ENCODE results near the gene RAN.

The RAN gene

DNA sequence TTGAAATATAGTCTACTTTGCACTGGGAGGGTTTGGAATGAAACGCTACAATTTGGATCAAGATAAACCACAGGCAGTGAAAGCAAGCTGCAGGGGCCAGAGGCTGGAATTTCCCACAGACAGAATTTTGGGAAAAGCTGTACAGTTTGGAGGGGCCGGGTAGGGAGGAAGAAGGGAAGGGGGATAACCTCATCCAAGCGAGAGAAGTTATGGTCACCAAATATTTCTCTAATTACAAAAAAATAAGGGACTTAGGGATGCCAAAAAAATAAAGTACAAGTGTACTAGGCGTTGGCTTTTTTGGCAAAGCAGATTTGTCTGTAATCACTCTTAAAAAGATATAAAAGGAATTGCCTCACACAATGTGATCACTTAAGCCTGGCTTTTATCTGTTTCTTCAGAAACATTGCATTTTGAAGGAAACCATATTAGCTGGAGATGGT is 50.7 kb downstream of the RAN start:
- no peak overlapping the region for H3K27ac ChIP-seq
- TF ChIP-seq, protein P1, sequence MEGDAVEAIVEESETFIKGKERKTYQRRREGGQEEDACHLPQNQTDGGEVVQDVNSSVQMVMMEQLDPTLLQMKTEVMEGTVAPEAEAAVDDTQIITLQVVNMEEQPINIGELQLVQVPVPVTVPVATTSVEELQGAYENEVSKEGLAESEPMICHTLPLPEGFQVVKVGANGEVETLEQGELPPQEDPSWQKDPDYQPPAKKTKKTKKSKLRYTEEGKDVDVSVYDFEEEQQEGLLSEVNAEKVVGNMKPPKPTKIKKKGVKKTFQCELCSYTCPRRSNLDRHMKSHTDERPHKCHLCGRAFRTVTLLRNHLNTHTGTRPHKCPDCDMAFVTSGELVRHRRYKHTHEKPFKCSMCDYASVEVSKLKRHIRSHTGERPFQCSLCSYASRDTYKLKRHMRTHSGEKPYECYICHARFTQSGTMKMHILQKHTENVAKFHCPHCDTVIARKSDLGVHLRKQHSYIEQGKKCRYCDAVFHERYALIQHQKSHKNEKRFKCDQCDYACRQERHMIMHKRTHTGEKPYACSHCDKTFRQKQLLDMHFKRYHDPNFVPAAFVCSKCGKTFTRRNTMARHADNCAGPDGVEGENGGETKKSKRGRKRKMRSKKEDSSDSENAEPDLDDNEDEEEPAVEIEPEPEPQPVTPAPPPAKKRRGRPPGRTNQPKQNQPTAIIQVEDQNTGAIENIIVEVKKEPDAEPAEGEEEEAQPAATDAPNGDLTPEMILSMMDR (conservative IDR thresholded peaks at IDR 0.05) = no peak
- no peak for TF ChIP-seq ZFX (IDR thresholded peaks at IDR 0.05)

DNA sequence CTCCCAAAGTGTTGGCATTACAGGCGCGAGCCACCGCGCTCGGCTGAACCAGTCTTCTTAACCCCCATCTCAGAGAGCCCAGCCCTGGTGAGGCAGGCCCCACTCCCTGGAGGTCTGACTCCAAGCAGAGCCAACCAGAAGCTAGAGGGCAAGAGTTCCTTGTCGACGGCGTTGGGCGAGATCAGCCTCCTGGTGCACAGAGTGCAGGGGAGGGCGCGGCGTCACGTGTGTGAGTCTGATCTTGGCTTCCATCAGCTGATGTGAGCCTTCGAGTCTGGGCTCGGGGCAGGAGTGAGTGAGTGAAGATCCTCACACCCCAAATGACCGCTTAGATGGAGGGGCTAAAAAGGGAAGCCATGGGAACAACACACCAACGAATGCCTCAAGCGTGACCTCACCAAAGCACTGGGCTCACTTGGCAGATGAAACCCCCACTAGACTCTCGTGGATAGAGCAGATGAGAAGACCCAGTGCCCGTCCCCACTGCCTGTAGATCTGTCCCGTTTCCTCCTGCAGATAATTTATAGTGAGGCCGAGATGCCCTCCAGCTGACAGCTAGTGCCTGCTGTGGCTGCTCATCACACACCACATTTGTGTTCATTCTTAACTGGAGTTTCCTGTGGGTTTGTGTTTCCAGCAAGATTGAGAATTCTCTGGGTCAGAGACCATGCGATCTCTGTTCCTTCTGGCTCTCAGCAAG is 53.2 kb downstream of the RAN start:
- no peak overlapping the region for H3K27ac ChIP-seq
- TF ChIP-seq, protein P1 (conservative IDR thresholded peaks at IDR 0.05) = no peak
- TF ChIP-seq ZFX (IDR thresholded peaks at IDR 0.05) = no peak

DNA sequence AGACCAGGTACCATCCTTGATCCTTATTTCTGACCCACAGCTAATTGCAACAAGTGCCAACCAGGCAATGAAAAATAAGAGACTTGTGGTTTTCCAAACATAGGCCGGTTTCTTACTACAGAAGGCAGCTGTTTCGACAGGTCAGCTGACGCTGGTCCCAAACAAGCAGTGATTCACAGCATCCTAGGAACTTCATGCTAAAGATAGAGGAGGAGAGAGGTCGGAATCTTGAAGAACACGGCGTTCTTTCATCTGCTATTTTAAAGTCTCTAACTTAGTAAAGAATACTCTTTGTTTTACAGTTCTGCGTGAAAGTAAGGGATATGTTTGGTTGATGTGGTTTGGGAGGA is 53.8 kb downstream of the RAN start:
- TF ChIP-seq, protein P1 (conservative IDR thresholded peaks at IDR 0.05) = no peak
- no peak for TF ChIP-seq ZFX (IDR thresholded peaks at IDR 0.05)
- no peak overlapping the region for H3K27ac ChIP-seq

Measured in C4-2B (cell line).